Raji (cell line): Measurements from ENCODE around the gene SYNGAP1.

Experiments used
- POLR2A ChIP-seq: IDR thresholded peaks from 2 replicates; pipeline ENCODE4 v1.6.1; 2011; ENCODE audit warnings: low read depth, low read length, control low read depth; ENCODE audit not compliant: insufficient read depth

SYNGAP1 gene

GRCh38 chr6:33392595-33392948 lies 27.3 kb upstream of the SYNGAP1 start:
- TF ChIP-seq POLR2A = no peak

- no peak for TF ChIP-seq POLR2A
Observed at GRCh38 chr6:33392979-33393378, 26.9 kb upstream of the SYNGAP1 start.

- TF ChIP-seq POLR2A = no peak
Observed at GRCh38 chr6:33397541-33397940, 22.3 kb upstream of the SYNGAP1 start.

GRCh38 chr6:33404884-33405283 lies 15.0 kb upstream of the SYNGAP1 start:
- no peak for TF ChIP-seq POLR2A

GRCh38 chr6:33405386-33405940 lies 14.4 kb upstream of the SYNGAP1 start:
- TF ChIP-seq POLR2A = no peak

- TF ChIP-seq POLR2A = no peak
Observed at GRCh38 chr6:33406126-33406525, 13.7 kb upstream of the SYNGAP1 start.

GRCh38 chr6:33407132-33407718 lies 12.6 kb upstream of the SYNGAP1 start:
- no peak for TF ChIP-seq POLR2A

GRCh38 chr6:33410050-33410710 lies 9.7 kb upstream of the SYNGAP1 start:
- TF ChIP-seq POLR2A = peak; percentile 62

- TF ChIP-seq POLR2A = peak; percentile 43; the same call in 1 of the 2 replicates
Observed at GRCh38 chr6:33410711-33411631, 8.9 kb upstream of the SYNGAP1 start, which contains the start of gene PHF1. Gene PHF1 (plus strand): TSS chr6:33411014. CDS start chr6:33412264, 1,250 bp downstream.

- TF ChIP-seq POLR2A = no peak
Observed at GRCh38 chr6:33411632-33412005, 8.2 kb upstream of the SYNGAP1 start.

- no peak for TF ChIP-seq POLR2A
Observed at GRCh38 chr6:33412140-33413009, 7.5 kb upstream of the SYNGAP1 start.

- TF ChIP-seq POLR2A = no peak
Observed at GRCh38 chr6:33413241-33414120, 6.4 kb upstream of the SYNGAP1 start.

GRCh38 chr6:33414592-33415271 lies 5.1 kb upstream of the SYNGAP1 start:
- TF ChIP-seq POLR2A = no peak

- no peak for TF ChIP-seq POLR2A
Observed at GRCh38 chr6:33415831-33416230, 4.0 kb upstream of the SYNGAP1 start.
